Fibroblast of lung (primary cell): ENCODE measurements around the gene SUMO2. TPM values are rescaled to one million over a fixed set of nuclear protein-coding genes. Genes with fewer than 3 reads are reported as not detected.

Source experiments
- DNase-seq, 2 donors: peaks; one replicate each; pipeline versions ENCODE4 v3.0.0 to v3.0.0-alpha.2; 2010; ENCODE audit warnings: low read depth in 2 of 2
- H2AFZ ChIP-seq: 2 replicates; pipeline ENCODE4 v1.5.1; 2012; ENCODE audit warnings: low read length, control low read depth, inconsistent platforms
- H3K27ac ChIP-seq: 2 replicates; pipeline ENCODE4 v1.5.1; 2011; ENCODE audit warnings: low read length, control low read depth; ENCODE audit not compliant: insufficient read depth
- H3K27me3 ChIP-seq: 2 replicates; pipeline ENCODE4 v1.5.1; 2011; ENCODE audit warnings: mild to moderate bottlenecking, low read length; ENCODE audit not compliant: control insufficient read depth, insufficient read depth
- H3K36me3 ChIP-seq: 2 replicates; pipeline ENCODE4 v1.5.1; 2011; ENCODE audit warnings: low read length; ENCODE audit not compliant: control insufficient read depth, insufficient read depth
- H3K4me1 ChIP-seq: 2 replicates; pipeline ENCODE4 v1.5.1; 2011; ENCODE audit warnings: low read length; ENCODE audit not compliant: control insufficient read depth, insufficient read depth; ENCODE audit errors: extremely low read depth
- H3K4me2 ChIP-seq: 2 replicates; pipeline ENCODE4 v1.5.1; 2011; ENCODE audit warnings: low read length, control low read depth; ENCODE audit not compliant: insufficient read depth; ENCODE audit errors: extremely low read depth
- H3K4me3 ChIP-seq, 4 experiments: fragments of 200-600 bp in 1 of 4; sonication (generic) in 1 of 4; replicated peaks in 1 of 4; 2 replicates each; pipeline ENCODE4 v1.5.1; 2011 to 2016; ENCODE audit warnings: low read length in 4 of 4, low read depth in 3 of 4, mild to moderate bottlenecking in 3 of 4, control low read depth in 2 of 4, inconsistent platforms in 1 of 4, mixed read lengths in 1 of 4; ENCODE audit not compliant: insufficient read depth in 1 of 4; ENCODE audit errors: control extremely low read depth in 1 of 4
- H3K79me2 ChIP-seq: 2 replicates; pipeline ENCODE4 v1.5.1; 2012; ENCODE audit warnings: mild to moderate bottlenecking, low read length, inconsistent platforms; ENCODE audit not compliant: control insufficient read depth, insufficient read depth
- H3K9ac ChIP-seq: 2 replicates; pipeline ENCODE4 v1.5.1; 2011; ENCODE audit warnings: mild to moderate bottlenecking, low read length, control low read depth; ENCODE audit not compliant: insufficient read depth
- H3K9me3 ChIP-seq: 2 replicates; pipeline ENCODE4 v1.5.1; 2012; ENCODE audit warnings: low read depth, low read length; ENCODE audit not compliant: control insufficient read depth, insufficient read depth
- H4K20me1 ChIP-seq: 2 replicates; pipeline ENCODE4 v1.5.1; 2011; ENCODE audit warnings: low read length; ENCODE audit not compliant: control insufficient read depth, insufficient read depth; ENCODE audit errors: extremely low read depth
- EZH2 ChIP-seq: IDR thresholded peaks from 2 replicates; pipeline ENCODE4 v1.5.1; 2012; ENCODE audit warnings: low read length, control low read depth, mild to moderate bottlenecking; ENCODE audit errors: missing control alignments
- polyA plus RNA-seq, 2 donors: library from polyadenylated mRNA; depleted of rRNA in 1 of 2; stranded (reverse) in 1 of 2; unstranded in 1 of 2; fragments of >200 nt; gene quantifications; 2 replicates each; pipeline ENCODE4 v1.2.1, GENCODE V29; 2011 to 2012; ENCODE audit warnings: missing spikeins in 1 of 2
- total RNA-seq: library from RNA; depleted of rRNA; stranded (reverse); fragments of >200 nt; gene quantifications from 2 replicates; pipeline ENCODE4 v1.2.1, GENCODE V29; 2014
- TF ChIP-seq, protein P1 (sequence below), 2 donors: IDR thresholded peaks in 1 of 2; conservative IDR thresholded peaks in 1 of 2; 1 replicate in 1 of 2; 2 replicates in 1 of 2; pipeline ENCODE4 v1.5.1; 2011 to 2012; ENCODE audit warnings: low read length in 2 of 2, control low read depth in 1 of 2, inconsistent platforms in 1 of 2, low read depth in 1 of 2, mild to moderate bottlenecking in 1 of 2

The SUMO2 gene
- total and polyA plus RNA-seq, 2 donors (not counting 1 experiment from before 2014, with no cell fraction given) = 122 to 191 TPM

DNA sequence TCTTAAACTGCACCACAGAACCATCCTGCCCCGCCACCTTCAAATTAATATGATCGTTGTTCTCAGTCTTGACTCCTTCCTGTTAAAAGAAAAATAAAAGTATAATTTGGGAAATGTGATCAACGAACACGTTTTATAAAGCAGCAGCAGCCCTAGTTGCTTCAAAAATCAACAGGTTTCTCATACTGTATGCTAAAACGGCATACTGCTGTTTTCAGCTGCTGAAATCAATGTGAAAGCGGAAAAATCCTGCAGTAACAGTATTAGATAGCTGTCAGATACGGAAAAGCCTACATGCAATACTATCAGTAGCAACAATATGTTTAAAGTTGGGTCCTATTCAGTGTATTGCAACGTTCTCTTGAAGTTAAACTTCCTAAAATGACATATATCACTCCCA lies 1.6 kb downstream of the SUMO2 start:
- DNase-seq = no peak
- Histone ChIP-seq H2AFZ (no peak overlapping the region), H3K9ac (peak overlapping the region; percentile 30), H3K27me3 (no peaks in the 10 kb centered on the region), H4K20me1 (peaks cover 4% of the 10 kb centered on the region), H3K36me3 (peaks cover 6% of the 10 kb centered on the region), H3K79me2 (peaks cover 60% of the 10 kb centered on the region), H3K9me3 (no peaks in the 10 kb centered on the region), H3K4me2 (peak overlapping the region; percentile 100), H3K27ac (no peak overlapping the region), H3K4me1 (no peaks in the 10 kb centered on the region), H3K4me3 (peak overlapping the region; percentile 76 to 99 (median 94))
- no peak for TF ChIP-seq EZH2
- TF ChIP-seq, protein P1, sequence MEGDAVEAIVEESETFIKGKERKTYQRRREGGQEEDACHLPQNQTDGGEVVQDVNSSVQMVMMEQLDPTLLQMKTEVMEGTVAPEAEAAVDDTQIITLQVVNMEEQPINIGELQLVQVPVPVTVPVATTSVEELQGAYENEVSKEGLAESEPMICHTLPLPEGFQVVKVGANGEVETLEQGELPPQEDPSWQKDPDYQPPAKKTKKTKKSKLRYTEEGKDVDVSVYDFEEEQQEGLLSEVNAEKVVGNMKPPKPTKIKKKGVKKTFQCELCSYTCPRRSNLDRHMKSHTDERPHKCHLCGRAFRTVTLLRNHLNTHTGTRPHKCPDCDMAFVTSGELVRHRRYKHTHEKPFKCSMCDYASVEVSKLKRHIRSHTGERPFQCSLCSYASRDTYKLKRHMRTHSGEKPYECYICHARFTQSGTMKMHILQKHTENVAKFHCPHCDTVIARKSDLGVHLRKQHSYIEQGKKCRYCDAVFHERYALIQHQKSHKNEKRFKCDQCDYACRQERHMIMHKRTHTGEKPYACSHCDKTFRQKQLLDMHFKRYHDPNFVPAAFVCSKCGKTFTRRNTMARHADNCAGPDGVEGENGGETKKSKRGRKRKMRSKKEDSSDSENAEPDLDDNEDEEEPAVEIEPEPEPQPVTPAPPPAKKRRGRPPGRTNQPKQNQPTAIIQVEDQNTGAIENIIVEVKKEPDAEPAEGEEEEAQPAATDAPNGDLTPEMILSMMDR (conservative IDR thresholded peaks at IDR 0.05 in 1 of 2, IDR thresholded peaks at IDR 0.05 in 1 of 2; ENCODE audit: low read depth in 1 of 2, low read length in 2 of 2) = no peak

DNA sequence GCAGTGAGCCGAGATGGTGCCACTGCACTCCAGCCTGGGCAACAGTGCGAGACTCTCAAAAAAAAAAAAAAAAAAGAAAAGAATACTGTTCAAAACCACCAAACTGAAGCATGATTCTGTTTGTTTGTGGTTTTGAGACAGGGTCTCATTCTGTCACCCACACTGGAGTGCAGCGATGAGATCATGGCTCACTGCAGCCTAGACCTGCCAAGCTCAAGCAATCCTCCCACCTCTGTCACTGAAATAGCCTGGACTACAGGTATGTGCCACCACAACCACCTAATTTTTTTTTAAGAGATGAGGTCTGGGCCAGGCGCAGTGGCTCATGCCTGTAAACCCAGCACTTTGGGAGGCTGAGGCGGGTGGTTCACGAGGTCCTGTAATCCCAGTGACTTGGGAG lies 4.3 kb downstream of the SUMO2 start:
- Histone ChIP-seq H3K27ac (no peak overlapping the region), H3K9me3 (no peaks in the 10 kb centered on the region), H3K4me3 (no peak overlapping the region), H3K36me3 (peaks cover 9% of the 10 kb centered on the region), H3K9ac (no peak overlapping the region), H3K79me2 (peaks cover 69% of the 10 kb centered on the region), H2AFZ (no peak overlapping the region), H3K27me3 (no peaks in the 10 kb centered on the region), H4K20me1 (peaks cover 4% of the 10 kb centered on the region), H3K4me1 (no peaks in the 10 kb centered on the region), H3K4me2 (no peak overlapping the region)
- DNase-seq = no peak
- TF ChIP-seq, protein P1 (conservative IDR thresholded peaks at IDR 0.05 in 1 of 2, IDR thresholded peaks at IDR 0.05 in 1 of 2; ENCODE audit: low read depth in 1 of 2, low read length in 2 of 2) = no peak
- no peak for TF ChIP-seq EZH2

DNA sequence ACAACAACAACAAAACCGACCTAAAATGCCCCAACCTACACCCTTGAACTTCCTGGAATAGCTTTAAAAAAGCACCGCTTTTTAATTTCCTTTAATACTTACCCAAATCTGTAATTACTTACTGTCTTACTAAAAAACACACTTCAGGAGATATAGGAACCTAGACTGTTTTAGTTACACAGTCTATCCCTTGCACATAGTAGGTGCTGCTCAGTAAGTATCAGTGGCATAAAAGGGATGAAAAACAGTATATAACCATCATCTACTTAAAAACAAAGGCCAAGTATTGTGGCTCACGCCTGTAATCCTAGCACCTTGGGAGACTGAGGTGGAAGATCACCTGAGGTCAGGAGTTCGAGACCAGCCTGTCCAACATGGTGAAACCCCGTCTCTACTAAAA lies 6.1 kb downstream of the SUMO2 start:
- Histone ChIP-seq H3K9ac (no peak overlapping the region), H3K79me2 (peaks cover 67% of the 10 kb centered on the region), H3K27me3 (no peaks in the 10 kb centered on the region), H4K20me1 (peaks cover 2% of the 10 kb centered on the region), H2AFZ (no peak overlapping the region), H3K4me1 (no peaks in the 10 kb centered on the region), H3K4me3 (no peak overlapping the region), H3K9me3 (no peaks in the 10 kb centered on the region), H3K27ac (no peak overlapping the region), H3K4me2 (no peak overlapping the region), H3K36me3 (peaks cover 11% of the 10 kb centered on the region)
- TF ChIP-seq, protein P1 (conservative IDR thresholded peaks at IDR 0.05 in 1 of 2, IDR thresholded peaks at IDR 0.05 in 1 of 2; ENCODE audit: low read depth in 1 of 2, low read length in 2 of 2) = no peak
- no peak for TF ChIP-seq EZH2
- DNase-seq = no peak
